HG03565 (cell line): Measurements from ENCODE around the gene SLC16A13.

Experiments
- ATAC-seq: cut with Tn5 transposase; IDR thresholded peaks from one replicate; pipeline ENCODE4 v1.9.1; 2021; ENCODE audit warnings: mild to moderate bottlenecking, moderate library complexity; ENCODE audit not compliant: unreplicated experiment

SLC16A13 gene

GRCh38 chr17:7011942-7012254 is 23.9 kb upstream of the SLC16A13 start:
- ATAC-seq = no peak

- peak; percentile 72 for ATAC-seq
These were observed 21.4 kb upstream of the SLC16A13 start for GRCh38 chr17:7014261-7014994.

GRCh38 chr17:7014995-7015958 is 20.5 kb upstream of the SLC16A13 start:
- no peak for ATAC-seq

GRCh38 chr17:7016418-7016817 is 19.4 kb upstream of the SLC16A13 start:
- ATAC-seq = no peak

- no peak for ATAC-seq
These were observed 18.7 kb upstream of the SLC16A13 start for GRCh38 chr17:7016886-7017826.

- no peak for ATAC-seq
These were observed 18.0 kb upstream of the SLC16A13 start for GRCh38 chr17:7017827-7018200.

GRCh38 chr17:7018331-7018964 is 17.4 kb upstream of the SLC16A13 start:
- ATAC-seq = no peak

- no peak for ATAC-seq
These were observed 16.4 kb upstream of the SLC16A13 start for GRCh38 chr17:7019367-7019766.

GRCh38 chr17:7019839-7020519 is 15.8 kb upstream of the SLC16A13 start:
- ATAC-seq = no peak

- no peak for ATAC-seq
These were observed 14.7 kb upstream of the SLC16A13 start for GRCh38 chr17:7020894-7021664.

- ATAC-seq = peak; percentile 49
These were observed 13.6 kb upstream of the SLC16A13 start for GRCh38 chr17:7021993-7022778.

GRCh38 chr17:7022781-7023571 is 12.8 kb upstream of the SLC16A13 start, which contains the start of gene BCL6B:
TSS of gene BCL6B (plus strand) at chr17:7023050. CDS start at chr17:7023672, 622 bp downstream.
- ATAC-seq = no peak

GRCh38 chr17:7023576-7024401 is 12.0 kb upstream of the SLC16A13 start:
- peak; percentile 41 for ATAC-seq

- ATAC-seq = no peak
These were observed 11.4 kb upstream of the SLC16A13 start for GRCh38 chr17:7024402-7024785.

- ATAC-seq = no peak
These were observed 10.6 kb upstream of the SLC16A13 start for GRCh38 chr17:7025245-7025644.

GRCh38 chr17:7026471-7027115 is 9.2 kb upstream of the SLC16A13 start:
- ATAC-seq = no peak
